Amniotic stem cell (primary cell): Measurements from ENCODE around the gene ADH4.

Source experiments
- DNase-seq: peaks from one replicate; lab custom pipeline; 2025; lab: John Stamatoyannopoulos, UW

Gene ADH4

GRCh38 chr4:99079625-99080295 lies 64.3 kb downstream of the ADH4 start:
- DNase-seq: no peak

- no peak for DNase-seq
Measured at GRCh38 chr4:99078931-99079624, 65.0 kb downstream of the ADH4 start.

- DNase-seq: no peak
Measured at GRCh38 chr4:99078336-99078735, 65.8 kb downstream of the ADH4 start.

GRCh38 chr4:99077177-99077576 lies 66.9 kb downstream of the ADH4 start:
- no peak for DNase-seq

GRCh38 chr4:99076292-99076976 lies 67.7 kb downstream of the ADH4 start:
- DNase-seq: no peak

GRCh38 chr4:99074816-99075215 lies 69.3 kb downstream of the ADH4 start:
- DNase-seq: no peak
